ENCODE measurements around the gene SEL1L2.

DNA sequence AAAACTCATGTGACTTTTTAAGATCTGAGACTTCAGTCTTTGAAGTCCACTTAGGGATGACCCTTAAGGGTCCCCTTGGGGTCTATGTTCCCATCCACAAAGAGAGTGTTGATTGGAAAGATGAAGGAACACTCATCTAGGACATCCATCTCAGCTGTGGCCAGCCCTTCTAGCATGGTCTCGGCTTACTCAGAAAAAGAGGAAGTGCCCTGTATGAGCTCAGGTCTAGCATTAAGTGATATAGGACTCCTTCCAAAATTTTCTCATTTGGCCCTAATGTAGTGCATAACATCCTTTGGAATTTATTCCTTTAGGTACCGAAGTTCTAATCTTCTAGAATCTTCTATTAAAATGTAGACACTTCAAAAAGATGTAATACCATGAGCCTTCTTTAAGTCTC, 128.2 kb downstream of the SEL1L2 start:
- TF ChIP-seq POLR2A (IDR thresholded peaks at IDR 0.05; ENCODE audit: low read depth, low read length) = no peak
- no peak for TF ChIP-seq POLR2AphosphoS5 (IDR thresholded peaks at IDR 0.05; ENCODE audit: low read depth, low read length)
- no peak for TF ChIP-seq POU2F2 (IDR thresholded peaks at IDR 0.05; ENCODE audit: low read depth, low read length)
- TF ChIP-seq TAF1 (IDR thresholded peaks at IDR 0.05; ENCODE audit: low read depth, low read length) = no peak
